ENCODE measurements around the gene ATL1.
"Not testable (repeated sequence)": the region's sequence is repeated elsewhere in the genome, so short reads cannot be mapped to it uniquely, and the experiment has no call there.

ATL1 gene

GRCh38 chr14:50533806-50534205 is 26.1 kb upstream of the ATL1 start:
- in situ Hi-C loops (cut with MboI; ENCODE audit: low sequenced_read_pairs): loop anchor here (25.0 kb wide), 1 partner anchor 222 kb away; the partner anchor contains the start of genes DMAC2L and L2HGDH

GRCh38 chr14:50534416-50534815 is 25.5 kb upstream of the ATL1 start:
- in situ Hi-C loops (cut with MboI; ENCODE audit: low sequenced_read_pairs): loop anchor here (25.0 kb wide), 1 partner anchor 222 kb away; the partner anchor contains the start of genes DMAC2L and L2HGDH

- in situ Hi-C loops (cut with MboI; ENCODE audit: low sequenced_read_pairs): loop anchor here (25.0 kb wide), 1 partner anchor 223 kb away; the partner anchor contains the start of genes DMAC2L and L2HGDH
Observed at GRCh38 chr14:50534997-50535396, 24.9 kb upstream of the ATL1 start.

GRCh38 chr14:50538034-50538433 is 21.9 kb upstream of the ATL1 start:
- in situ Hi-C loops (cut with MboI; ENCODE audit: low sequenced_read_pairs): loop anchor here (25.0 kb wide), 1 partner anchor 226 kb away; the partner anchor contains the start of genes DMAC2L and L2HGDH

- in situ Hi-C loops (cut with MboI; ENCODE audit: low sequenced_read_pairs): loop anchor here (25.0 kb wide), 1 partner anchor 227 kb away; the partner anchor contains the start of genes DMAC2L and L2HGDH
Observed at GRCh38 chr14:50539051-50539450, 20.9 kb upstream of the ATL1 start.

GRCh38 chr14:50541159-50541567 is 18.8 kb upstream of the ATL1 start:
- in situ Hi-C loops (cut with MboI; ENCODE audit: low sequenced_read_pairs): loop anchor here (25.0 kb wide), 1 partner anchor 229 kb away; the partner anchor contains the start of genes DMAC2L and L2HGDH

- in situ Hi-C loops (cut with MboI; ENCODE audit: low sequenced_read_pairs): loop anchor here (25.0 kb wide), 1 partner anchor 231 kb away; the partner anchor contains the start of genes DMAC2L and L2HGDH
Observed at GRCh38 chr14:50542941-50543418, 17.0 kb upstream of the ATL1 start.

GRCh38 chr14:50544911-50545310 is 15.0 kb upstream of the ATL1 start:
- in situ Hi-C loops (cut with MboI; ENCODE audit: low sequenced_read_pairs): loop anchor here (25.0 kb wide), 1 partner anchor 233 kb away; the partner anchor contains the start of genes DMAC2L and L2HGDH

GRCh38 chr14:50545618-50546017 is 14.3 kb upstream of the ATL1 start:
- in situ Hi-C loops (cut with MboI; ENCODE audit: low sequenced_read_pairs): loop anchor here (25.0 kb wide), 1 partner anchor 233 kb away; the partner anchor contains the start of genes DMAC2L and L2HGDH

GRCh38 chr14:50550294-50550693 is 9.7 kb upstream of the ATL1 start:
- in situ Hi-C loops (cut with MboI; ENCODE audit: low sequenced_read_pairs): no loop called here

GRCh38 chr14:50551877-50552276 is 8.1 kb upstream of the ATL1 start:
- in situ Hi-C loops (cut with MboI; ENCODE audit: low sequenced_read_pairs): no loop called here

- in situ Hi-C loops (cut with MboI; ENCODE audit: low sequenced_read_pairs): not testable (repeated sequence)
Observed at GRCh38 chr14:50552796-50553195, 7.1 kb upstream of the ATL1 start.

GRCh38 chr14:50560931-50561285 is 963 bp downstream of the ATL1 start:
- in situ Hi-C loops (cut with MboI; ENCODE audit: low sequenced_read_pairs): no loop called here

GRCh38 chr14:50562841-50563240 is 2.9 kb downstream of the ATL1 start:
- in situ Hi-C loops (cut with MboI; ENCODE audit: low sequenced_read_pairs): no loop called here

- in situ Hi-C loops (cut with MboI; ENCODE audit: low sequenced_read_pairs): no loop called here
Observed at GRCh38 chr14:50569714-50570274, 9.8 kb downstream of the ATL1 start.

- in situ Hi-C loops (cut with MboI; ENCODE audit: low sequenced_read_pairs): no loop called here
Observed at GRCh38 chr14:50573862-50574261, 13.9 kb downstream of the ATL1 start.

- in situ Hi-C loops (cut with MboI; ENCODE audit: low sequenced_read_pairs): no loop called here
Observed at GRCh38 chr14:50575769-50576168, 15.8 kb downstream of the ATL1 start.

- in situ Hi-C loops (cut with MboI; ENCODE audit: low sequenced_read_pairs): no loop called here
Observed at GRCh38 chr14:50577982-50578381, 18.0 kb downstream of the ATL1 start.

GRCh38 chr14:50578433-50578832 is 18.5 kb downstream of the ATL1 start:
- in situ Hi-C loops (cut with MboI; ENCODE audit: low sequenced_read_pairs): no loop called here

- in situ Hi-C loops (cut with MboI; ENCODE audit: low sequenced_read_pairs): no loop called here
Observed at GRCh38 chr14:50590464-50590863, 30.5 kb downstream of the ATL1 start.

- in situ Hi-C loops (cut with MboI; ENCODE audit: low sequenced_read_pairs): no loop called here
Observed at GRCh38 chr14:50594577-50595316, 34.8 kb downstream of the ATL1 start.

- in situ Hi-C loops (cut with MboI; ENCODE audit: low sequenced_read_pairs): no loop called here
Observed at GRCh38 chr14:50598765-50599164, 38.8 kb downstream of the ATL1 start.

All from HL-60/S4 treated with phorbol 12-myristate 13-acetate at 8.2 ng/mL for 4 days and 3 days (cell line).